ENCODE measurements around the gene ZNF276. TPM values are rescaled to one million over a fixed set of nuclear protein-coding genes. Genes with fewer than 3 reads are reported as not detected.

The ZNF276 gene
- total RNA-seq, 1 experiment from 2014 or later: 18.6 TPM

GRCh38 chr16:89733322-89733721 is 12.0 kb downstream of the ZNF276 start:
- Histone ChIP-seq H3K4ac (ENCODE audit: low read depth, low read length) (no peak overlapping the region), H3K4me2 (ENCODE audit: insufficient read depth, insufficient read length, low read length) (no peak overlapping the region), H4K5ac (ENCODE audit: insufficient read length, low read depth, low read length) (no peak overlapping the region), H4K8ac (replicated peaks; ENCODE audit: insufficient read length, low read depth, low read length) (no peak overlapping the region), H2BK12ac (ENCODE audit: insufficient read length, low read depth, low read length) (no peak overlapping the region), H3K79me1 (ENCODE audit: insufficient read depth, low read depth, low read length, poor library complexity, severe bottlenecking) (no peaks in the 10 kb centered on the region), H3K9ac (ENCODE audit: extremely low read depth, insufficient read length, low read length) (no peak overlapping the region), H2BK120ac (ENCODE audit: low read depth, low read length, poor library complexity, severe bottlenecking) (no peak overlapping the region), H3K18ac (ENCODE audit: insufficient read length, low read depth, low read length) (no peak overlapping the region), H3K79me2 (ENCODE audit: insufficient read depth, low read length) (no peaks in the 10 kb centered on the region), H3K23ac (ENCODE audit: insufficient read length, low read depth, low read length) (no peak overlapping the region), H2AFZ (ENCODE audit: low read length) (no peak overlapping the region), H3K27me3 (ENCODE audit: insufficient read depth, low read length) (no peaks in the 10 kb centered on the region), H2BK15ac (ENCODE audit: low read depth, low read length) (no peak overlapping the region), H2BK5ac (ENCODE audit: insufficient read length, low read length) (no peak overlapping the region), H2AK5ac (ENCODE audit: insufficient read length, low read length) (no peak overlapping the region), H3K27ac (ENCODE audit: insufficient read length, low read depth, low read length) (no peak overlapping the region), H3T11ph (ENCODE audit: low read length) (no peak overlapping the region), H4K20me1 (ENCODE audit: control insufficient read depth, insufficient read depth, insufficient read length) (no peaks in the 10 kb centered on the region), H4K91ac (ENCODE audit: insufficient read length, low read depth, low read length) (no peak overlapping the region), H3K14ac (ENCODE audit: insufficient read depth, low read length) (no peak overlapping the region), H2BK20ac (ENCODE audit: low read depth, low read length, poor library complexity, severe bottlenecking) (no peak overlapping the region), H3K9me3 (ENCODE audit: control insufficient read depth, low read depth, low read length) (no peaks in the 10 kb centered on the region), H3K56ac (ENCODE audit: insufficient read length, low read depth, low read length) (no peak overlapping the region), H3K4me1 (ENCODE audit: insufficient read depth, low read length) (no peaks in the 10 kb centered on the region), H3K23me2 (ENCODE audit: insufficient read length, low read depth, low read length, poor library complexity, severe bottlenecking) (no peaks in the 10 kb centered on the region)
- no peak for TF ChIP-seq CTCF (conservative IDR thresholded peaks at IDR 0.05)
- H3K27me3 Mint-ChIP-seq (ENCODE audit: low read depth): no peaks in the 10 kb centered on the region; the same call in 1 of the 2 replicates
- DNase-seq: no peak
- no CpG with 5 or more reads among the region's 17 CpGs for WGBS (ENCODE audit: extremely low coverage, insufficient read length, low lambda C conversion rate)
- no peaks in the 10 kb centered on the region; a peak in 1 of 5 replicates for H3K9me3 Mint-ChIP-seq
- H3K27ac Mint-ChIP-seq: peak overlapping the region in 1 of 3 experiments; percentile 34; a peak in 1 of 7 replicates
- H3K36me3 Mint-ChIP-seq (ENCODE audit: insufficient read depth in 1 of 3, low read depth in 3 of 3): peaks cover 45 to 83% (median 82%) of the 10 kb centered on the region in 3 experiments; a peak in 6 of 7 replicates
- peaks cover 9 to 19% of the 10 kb centered on the region in 2 experiments for H3K4me1 Mint-ChIP-seq
- no peak overlapping the region for H3K4me3 Mint-ChIP-seq

Measured in H9 (cell line).